DOHH2 (cell line): ENCODE results near the gene MROH8.
"Not testable (repeated sequence)": the region's sequence is repeated elsewhere in the genome, so short reads cannot be mapped to it uniquely, and the experiment has no call there.

Source experiments
- H3F3A ChIP-seq: fragments of 200-600 bp; sonication (generic), shearing (Covaris generic); 2 replicates; pipeline ENCODE4 v1.6.0; 2016; ENCODE audit warnings: antibody characterized with exemption, mild to moderate bottlenecking; ENCODE audit not compliant: control insufficient read depth, insufficient read depth
- H3K27ac ChIP-seq: fragments of 200-600 bp; sonication (generic); 2 replicates; pipeline ENCODE4 v1.5.1; 2014; ENCODE audit warnings: low read depth, mild to moderate bottlenecking, low read length, moderate library complexity
- H3K27me3 ChIP-seq: fragments of 200-600 bp; sonication (generic); 2 replicates; pipeline ENCODE4 v1.6.1; 2014; ENCODE audit warnings: mild to moderate bottlenecking, low read length, mixed read lengths; ENCODE audit not compliant: control insufficient read depth
- H3K36me3 ChIP-seq: fragments of 200-600 bp; sonication (generic); 2 replicates; pipeline ENCODE4 v1.6.1; 2014; ENCODE audit warnings: mild to moderate bottlenecking, low read length, moderate library complexity, mixed read lengths; ENCODE audit not compliant: control insufficient read depth
- H3K4me1 ChIP-seq: fragments of 200-600 bp; sonication (generic); 2 replicates; pipeline ENCODE4 v1.6.1; 2014; ENCODE audit warnings: mild to moderate bottlenecking, low read length, mixed read lengths; ENCODE audit not compliant: control insufficient read depth
- H3K4me2 ChIP-seq: fragments of 200-600 bp; sonication (generic); 2 replicates; pipeline ENCODE4 v1.6.0; 2014; ENCODE audit warnings: mild to moderate bottlenecking, low read length, moderate library complexity
- H3K4me3 ChIP-seq: fragments of 200-600 bp; sonication (generic); 2 replicates; pipeline ENCODE4 v1.5.1; 2014; ENCODE audit warnings: mild to moderate bottlenecking, low read length, mixed read lengths
- H3K79me2 ChIP-seq: fragments of 200-600 bp; sonication (generic); 2 replicates; pipeline ENCODE4 v1.6.1; 2014; ENCODE audit warnings: mild to moderate bottlenecking, low read length, mixed read lengths; ENCODE audit not compliant: control insufficient read depth
- H3K9me2 ChIP-seq: fragments of 200-600 bp; sonication (generic); replicated peaks from 2 replicates; pipeline ENCODE4 v1.6.1; 2014; ENCODE audit warnings: mild to moderate bottlenecking, low read length, mixed read lengths; ENCODE audit not compliant: control insufficient read depth
- H3K9me3 ChIP-seq: fragments of 200-600 bp; sonication (generic); 2 replicates; pipeline ENCODE4 v1.6.1; 2014; ENCODE audit warnings: antibody characterized with exemption, low read length, mixed read lengths; ENCODE audit not compliant: control insufficient read depth, insufficient read depth
- H4K20me1 ChIP-seq: fragments of 200-600 bp; sonication (generic); 2 replicates; pipeline ENCODE4 v1.6.0; 2014; ENCODE audit warnings: low read depth, mild to moderate bottlenecking, antibody characterized with exemption, low read length, moderate library complexity; ENCODE audit not compliant: control insufficient read depth, insufficient read depth
- EZH2phosphoT487 ChIP-seq: fragments of 200-600 bp; sonication (generic); IDR thresholded peaks from 2 replicates; pipeline ENCODE4 v1.6.1; 2017; ENCODE audit warnings: borderline replicate concordance, mild to moderate bottlenecking, antibody characterized with exemption, low read length, moderate library complexity, mixed read lengths
- TF ChIP-seq, protein P1 (sequence below): fragments of 200-600 bp; sonication (generic); IDR thresholded peaks from one replicate; pipeline ENCODE4 v1.5.1; 2014; ENCODE audit warnings: antibody characterized with exemption, mild to moderate bottlenecking, low read depth, low read length; ENCODE audit not compliant: poor library complexity, severe bottlenecking

Gene MROH8

DNA sequence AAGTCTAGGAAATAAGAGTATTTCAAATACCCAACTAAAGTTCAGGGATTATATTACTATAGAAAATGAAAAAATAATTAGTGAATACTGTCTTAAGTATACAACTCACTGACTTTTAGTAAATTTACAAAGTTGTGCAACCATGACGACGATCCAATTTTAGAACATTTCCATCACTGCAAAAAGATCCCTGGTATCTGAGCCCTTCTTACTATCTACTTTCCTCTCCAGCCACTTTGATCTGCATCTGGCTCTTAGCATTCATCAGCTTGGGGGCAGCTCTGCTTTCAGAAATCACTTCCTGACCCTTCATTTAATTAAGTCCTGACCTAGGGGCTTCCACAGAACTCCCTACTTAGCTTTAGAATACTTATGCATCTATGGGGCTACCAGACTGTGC is 45.4 kb downstream of the MROH8 start:
- H3K4me1 ChIP-seq = no peaks in the 10 kb centered on the region
- no peaks in the 10 kb centered on the region for H4K20me1 ChIP-seq
- no peak overlapping the region for H3K4me2 ChIP-seq
- H3K4me3 ChIP-seq = no peak overlapping the region
- H3F3A ChIP-seq = no peaks in the 10 kb centered on the region
- H3K79me2 ChIP-seq = no peaks in the 10 kb centered on the region
- H3K9me2 ChIP-seq = no peaks in the 10 kb centered on the region
- no peak overlapping the region for H3K27ac ChIP-seq
- no peaks in the 10 kb centered on the region for H3K9me3 ChIP-seq
- H3K36me3 ChIP-seq = no peaks in the 10 kb centered on the region
- no peaks in the 10 kb centered on the region for H3K27me3 ChIP-seq
- no peak for TF ChIP-seq EZH2phosphoT487
- TF ChIP-seq, protein P1, sequence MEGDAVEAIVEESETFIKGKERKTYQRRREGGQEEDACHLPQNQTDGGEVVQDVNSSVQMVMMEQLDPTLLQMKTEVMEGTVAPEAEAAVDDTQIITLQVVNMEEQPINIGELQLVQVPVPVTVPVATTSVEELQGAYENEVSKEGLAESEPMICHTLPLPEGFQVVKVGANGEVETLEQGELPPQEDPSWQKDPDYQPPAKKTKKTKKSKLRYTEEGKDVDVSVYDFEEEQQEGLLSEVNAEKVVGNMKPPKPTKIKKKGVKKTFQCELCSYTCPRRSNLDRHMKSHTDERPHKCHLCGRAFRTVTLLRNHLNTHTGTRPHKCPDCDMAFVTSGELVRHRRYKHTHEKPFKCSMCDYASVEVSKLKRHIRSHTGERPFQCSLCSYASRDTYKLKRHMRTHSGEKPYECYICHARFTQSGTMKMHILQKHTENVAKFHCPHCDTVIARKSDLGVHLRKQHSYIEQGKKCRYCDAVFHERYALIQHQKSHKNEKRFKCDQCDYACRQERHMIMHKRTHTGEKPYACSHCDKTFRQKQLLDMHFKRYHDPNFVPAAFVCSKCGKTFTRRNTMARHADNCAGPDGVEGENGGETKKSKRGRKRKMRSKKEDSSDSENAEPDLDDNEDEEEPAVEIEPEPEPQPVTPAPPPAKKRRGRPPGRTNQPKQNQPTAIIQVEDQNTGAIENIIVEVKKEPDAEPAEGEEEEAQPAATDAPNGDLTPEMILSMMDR = no peak

GRCh38 chr20:37131486-37131885 is 47.9 kb downstream of the MROH8 start:
- TF ChIP-seq EZH2phosphoT487 = no peak
- TF ChIP-seq, protein P1 = no peak

GRCh38 chr20:37128803-37129202 is 50.5 kb downstream of the MROH8 start:
- Histone ChIP-seq H3K36me3 (no peaks in the 10 kb centered on the region), H3K4me2 (no peak overlapping the region), H3K9me2 (no peaks in the 10 kb centered on the region), H3K79me2 (no peaks in the 10 kb centered on the region), H4K20me1 (no peaks in the 10 kb centered on the region), H3K9me3 (no peaks in the 10 kb centered on the region), H3K27me3 (no peaks in the 10 kb centered on the region), H3K27ac (no peak overlapping the region), H3K4me1 (peaks cover 3% of the 10 kb centered on the region), H3K4me3 (no peak overlapping the region), H3F3A (no peaks in the 10 kb centered on the region)
- TF ChIP-seq, protein P1 = no peak
- no peak for TF ChIP-seq EZH2phosphoT487

More at GRCh38 chr20:37131486-37131885, 47.9 kb downstream of the MROH8 start:
- Histone ChIP-seq H3K4me3 (no peak overlapping the region), H3K4me1 (no peaks in the 10 kb centered on the region), H3F3A (no peaks in the 10 kb centered on the region), H3K36me3 (no peaks in the 10 kb centered on the region), H3K4me2 (no peak overlapping the region), H3K9me3 (no peaks in the 10 kb centered on the region), H3K27ac (no peak overlapping the region), H3K79me2 (no peaks in the 10 kb centered on the region), H3K9me2 (no peaks in the 10 kb centered on the region), H3K27me3 (no peaks in the 10 kb centered on the region), H4K20me1 (no peaks in the 10 kb centered on the region)

DNA sequence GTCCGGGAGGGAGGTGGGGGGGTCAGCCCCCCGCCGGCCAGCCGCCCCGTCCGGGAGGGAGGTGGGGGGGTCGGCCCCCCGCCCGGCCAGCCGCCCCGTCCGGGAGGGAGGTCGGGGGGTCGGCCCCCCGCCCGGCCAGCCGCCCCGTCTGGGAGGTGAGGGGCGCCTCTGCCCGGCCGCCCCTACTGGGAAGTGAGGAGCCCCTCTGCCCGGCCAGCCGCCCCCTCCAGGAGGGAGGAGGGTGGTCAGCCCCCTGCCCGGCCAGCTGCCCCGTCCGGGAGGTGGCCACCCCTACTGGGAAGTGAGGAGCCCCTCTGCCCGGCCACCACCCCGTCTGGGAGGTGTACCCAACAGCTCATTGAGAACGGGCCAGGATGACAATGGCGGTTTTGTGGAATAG is 53.1 kb downstream of the MROH8 start:
- H3F3A ChIP-seq, H3K9me3 ChIP-seq, H3K27ac ChIP-seq, H3K79me2 ChIP-seq, H3K36me3 ChIP-seq, H3K9me2 ChIP-seq, H4K20me1 ChIP-seq, H3K4me1 ChIP-seq, H3K27me3 ChIP-seq, H3K4me2 ChIP-seq, H3K4me3 ChIP-seq: not testable (repeated sequence)
